ENCODE results near the gene FKBP9.

FKBP9 gene

GRCh38 chr7:33009734-33010133, 52.5 kb downstream of the FKBP9 start:
- DNase-seq (ENCODE audit: low spot score): no peak

DNA sequence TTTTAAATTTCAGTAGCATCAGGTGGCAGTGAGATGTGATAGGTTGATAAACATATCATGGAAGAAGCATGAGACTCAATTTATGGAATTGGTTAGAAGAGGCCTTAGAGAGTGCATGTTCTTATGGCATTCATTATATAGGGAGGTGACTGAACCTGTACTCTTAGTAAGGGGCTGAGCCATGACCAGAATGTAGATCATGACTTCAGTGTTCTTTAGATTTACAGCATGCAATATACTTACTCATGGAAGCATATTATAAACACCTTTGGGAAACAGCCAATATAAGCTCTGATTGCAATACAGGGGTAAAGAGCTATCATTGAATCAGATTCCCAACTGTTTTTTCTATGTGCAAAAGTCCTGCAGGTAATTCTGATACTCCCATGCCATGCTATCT, 55.1 kb downstream of the FKBP9 start:
- no peak for DNase-seq (ENCODE audit: low spot score)

- DNase-seq (ENCODE audit: low spot score): no peak
Observed at GRCh38 chr7:33024189-33024757, 67.0 kb downstream of the FKBP9 start.

DNA sequence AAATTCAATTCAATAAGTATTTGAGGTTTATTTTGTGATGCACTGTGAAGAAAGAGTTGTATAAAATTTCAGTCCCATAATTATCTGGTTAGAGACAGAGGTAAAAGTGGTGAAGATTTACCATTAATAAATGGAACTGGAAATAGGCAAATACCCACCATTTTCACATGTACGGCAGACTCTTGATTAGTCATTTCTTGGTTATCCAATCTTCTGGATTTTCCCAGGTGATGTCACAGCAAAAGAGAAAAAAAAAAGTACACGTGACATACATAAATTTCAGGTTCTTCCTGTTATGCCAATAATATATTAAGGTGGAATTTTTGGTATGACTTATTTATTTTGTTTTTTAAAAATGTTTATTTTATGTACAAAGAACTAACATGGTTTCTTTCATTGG, 78.5 kb downstream of the FKBP9 start:
- no peak for DNase-seq (ENCODE audit: low spot score)

- no peak for DNase-seq (ENCODE audit: low spot score)
Observed at GRCh38 chr7:33038639-33039038, 81.4 kb downstream of the FKBP9 start.

DNA sequence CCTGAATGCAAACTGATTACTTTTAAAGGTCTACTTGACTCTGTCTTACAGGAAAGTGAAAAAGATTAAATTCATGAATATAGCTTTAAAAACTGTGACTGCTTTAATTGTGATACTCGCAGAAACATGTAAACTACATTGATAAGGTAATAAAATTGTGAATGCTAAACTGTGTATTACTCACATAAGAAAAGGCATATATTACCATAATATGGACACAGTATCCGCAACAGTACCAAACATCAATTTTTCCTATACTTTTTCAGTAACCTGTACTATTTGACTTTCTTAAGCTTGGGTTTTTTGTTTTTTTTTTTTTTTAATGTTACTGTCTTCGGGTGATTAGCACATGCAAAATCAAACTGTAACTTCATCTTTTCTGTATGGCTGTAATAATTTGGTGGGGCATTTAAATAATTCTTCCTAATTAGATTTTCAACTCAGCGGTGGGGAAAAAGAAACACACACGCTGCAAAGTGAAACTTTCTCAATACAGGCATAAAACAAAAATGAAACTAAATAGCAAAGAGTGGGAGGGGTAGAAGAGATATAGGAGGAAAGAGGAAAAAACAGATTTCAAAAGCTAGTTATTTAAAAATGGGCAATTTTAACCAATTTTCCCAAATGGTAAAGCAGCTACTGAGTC, 82.1 kb downstream of the FKBP9 start:
- peak; percentile 26 for DNase-seq (ENCODE audit: low spot score)

DNA sequence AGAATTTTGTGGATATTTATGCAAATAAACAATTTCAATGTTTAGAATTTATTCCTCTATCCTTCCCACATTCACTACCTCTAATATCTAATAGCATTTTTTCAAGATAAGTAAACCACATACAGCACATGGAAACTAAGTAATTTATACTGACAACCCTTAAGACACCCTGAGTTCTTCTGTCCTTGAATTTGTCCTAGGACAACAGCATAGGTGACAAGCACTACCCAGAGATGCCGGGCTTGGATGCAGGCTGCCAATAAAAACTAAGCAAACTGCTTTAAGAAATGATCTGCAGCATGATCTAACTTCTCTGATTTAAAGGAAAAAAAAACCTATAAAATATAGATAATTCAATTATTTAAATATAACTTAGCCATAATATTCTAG, 82.7 kb downstream of the FKBP9 start:
- no peak for DNase-seq (ENCODE audit: low spot score)

DNA sequence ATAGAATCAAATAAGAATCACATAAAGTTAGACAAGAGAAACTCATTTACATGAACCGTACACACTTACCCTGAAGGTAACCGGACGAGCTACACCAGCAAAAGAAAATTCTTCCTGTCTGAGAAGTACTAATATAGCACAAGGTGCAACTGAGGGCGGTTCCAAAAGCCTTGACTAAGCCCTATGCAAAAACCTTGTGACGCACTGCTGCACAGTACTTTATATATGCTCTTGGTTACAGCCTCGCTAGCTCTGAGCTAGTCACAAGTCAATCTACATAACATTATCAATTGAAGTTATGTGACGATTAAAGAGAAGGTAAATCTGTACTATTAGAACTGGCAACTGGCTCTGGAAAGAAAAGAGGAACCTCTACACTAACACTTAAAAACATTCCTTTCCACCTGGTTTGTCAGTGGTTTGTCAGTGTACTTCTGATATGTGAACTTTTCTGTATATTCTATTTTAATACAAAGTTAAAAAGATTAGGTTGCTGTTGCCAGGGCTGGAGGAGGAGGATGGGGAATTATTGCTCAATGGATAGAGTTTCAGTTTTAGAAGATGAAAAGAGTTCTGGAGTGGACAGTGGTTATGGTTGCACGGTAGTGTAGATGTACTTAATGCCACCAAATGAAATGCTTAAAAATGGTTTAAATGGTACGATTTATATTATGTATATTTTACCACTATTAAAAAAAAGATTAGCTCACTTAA, 83.7 kb downstream of the FKBP9 start:
- DNase-seq (ENCODE audit: low spot score): peak; percentile 82

DNA sequence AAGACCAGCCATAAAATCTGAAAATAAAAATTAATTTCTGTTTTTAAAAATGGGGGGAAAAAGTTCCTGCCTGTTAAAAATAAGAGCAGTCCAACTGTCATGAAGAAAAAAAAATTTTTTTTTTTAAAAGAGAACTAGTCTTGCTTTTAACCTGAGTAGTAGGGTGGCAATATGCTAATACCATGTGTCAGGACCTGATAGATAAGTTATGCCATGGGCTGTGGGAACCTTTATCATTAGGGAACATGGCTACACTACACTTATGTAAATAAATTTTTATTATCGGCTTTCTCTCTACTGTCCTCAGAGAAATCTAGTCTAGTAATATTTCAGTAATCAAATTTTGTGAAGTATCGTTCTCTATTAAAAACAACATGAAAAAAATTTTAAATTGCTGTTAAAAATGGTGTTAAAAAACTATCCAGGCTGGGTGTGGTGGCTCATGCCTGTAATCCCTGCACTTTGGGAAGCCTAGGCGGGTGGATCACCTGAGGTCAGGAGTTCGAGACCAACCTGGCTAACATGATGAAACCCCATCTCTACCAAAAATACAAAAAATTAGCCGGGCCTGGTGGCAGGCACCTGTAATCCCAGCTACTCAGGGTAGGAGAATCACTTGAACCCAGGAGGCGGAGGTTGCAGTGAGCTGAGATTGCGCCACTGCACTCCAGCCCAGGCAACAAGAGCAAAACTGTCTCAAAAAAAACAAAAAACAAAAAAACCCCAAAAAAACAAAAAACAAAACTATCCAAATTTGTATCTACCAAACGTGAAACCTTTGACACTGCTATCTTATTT, 84.6 kb downstream of the FKBP9 start:
- no peak for DNase-seq (ENCODE audit: low spot score)

GRCh38 chr7:33043501-33044400, 86.5 kb downstream of the FKBP9 start:
- DNase-seq (ENCODE audit: low spot score): no peak

- DNase-seq (ENCODE audit: low spot score): no peak
Observed at GRCh38 chr7:33044401-33044718, 87.1 kb downstream of the FKBP9 start.

DNA sequence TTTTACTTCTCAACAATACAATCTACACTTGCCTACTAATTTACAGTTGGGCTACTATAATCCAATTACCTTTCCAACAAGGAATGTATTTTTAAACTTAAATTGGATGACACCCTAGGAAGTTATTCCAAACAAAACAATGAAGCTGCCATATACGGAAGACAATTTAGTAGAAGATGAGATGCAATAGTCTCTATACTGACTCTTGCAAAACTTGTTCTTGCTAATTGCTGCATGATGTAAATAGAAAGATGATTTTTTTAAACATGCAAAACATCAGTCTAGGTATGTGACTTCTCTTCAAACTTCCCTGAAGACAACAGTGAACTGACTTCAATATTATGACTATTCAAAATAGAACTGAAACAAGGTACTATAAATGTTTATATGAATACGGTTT, 87.7 kb downstream of the FKBP9 start:
- DNase-seq (ENCODE audit: low spot score): no peak

DNA sequence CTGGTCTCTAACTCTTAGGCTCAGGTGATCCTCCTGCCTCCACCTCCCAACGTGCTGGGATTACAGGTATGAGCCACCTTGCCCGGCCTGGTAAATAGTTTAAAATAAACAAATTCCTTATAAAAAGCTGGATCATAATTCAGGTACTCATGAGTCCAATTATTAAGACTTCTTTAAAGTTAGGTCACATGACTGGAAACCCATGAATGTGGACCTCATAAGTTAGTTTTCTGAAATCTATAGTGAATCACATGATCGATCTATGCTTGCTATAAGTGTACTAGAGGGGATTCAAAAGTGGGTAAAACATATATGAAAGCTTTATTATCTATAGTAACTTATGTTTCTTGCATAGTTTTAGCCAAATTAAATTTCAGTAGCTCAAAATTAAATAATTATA, 91.0 kb downstream of the FKBP9 start:
- DNase-seq (ENCODE audit: low spot score): no peak

DNA sequence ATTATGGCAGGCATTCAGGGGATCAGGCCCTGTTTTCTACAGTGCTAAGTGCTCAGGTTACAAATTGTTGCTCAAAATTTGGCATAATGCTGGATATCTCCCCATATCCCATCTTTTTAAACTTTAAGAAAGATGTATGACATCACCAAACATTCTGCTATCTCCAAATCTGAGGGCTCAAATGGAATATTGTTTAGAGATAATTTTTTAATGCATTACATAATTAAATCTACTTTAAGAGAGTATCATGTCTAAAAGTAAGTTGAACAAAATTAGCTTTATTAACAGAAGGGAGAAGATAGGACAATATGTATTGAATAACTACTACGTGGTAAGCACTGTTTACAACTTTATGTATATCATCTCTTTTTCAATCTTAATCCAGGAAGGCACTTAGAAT, 91.5 kb downstream of the FKBP9 start:
- no peak for DNase-seq (ENCODE audit: low spot score)

DNA sequence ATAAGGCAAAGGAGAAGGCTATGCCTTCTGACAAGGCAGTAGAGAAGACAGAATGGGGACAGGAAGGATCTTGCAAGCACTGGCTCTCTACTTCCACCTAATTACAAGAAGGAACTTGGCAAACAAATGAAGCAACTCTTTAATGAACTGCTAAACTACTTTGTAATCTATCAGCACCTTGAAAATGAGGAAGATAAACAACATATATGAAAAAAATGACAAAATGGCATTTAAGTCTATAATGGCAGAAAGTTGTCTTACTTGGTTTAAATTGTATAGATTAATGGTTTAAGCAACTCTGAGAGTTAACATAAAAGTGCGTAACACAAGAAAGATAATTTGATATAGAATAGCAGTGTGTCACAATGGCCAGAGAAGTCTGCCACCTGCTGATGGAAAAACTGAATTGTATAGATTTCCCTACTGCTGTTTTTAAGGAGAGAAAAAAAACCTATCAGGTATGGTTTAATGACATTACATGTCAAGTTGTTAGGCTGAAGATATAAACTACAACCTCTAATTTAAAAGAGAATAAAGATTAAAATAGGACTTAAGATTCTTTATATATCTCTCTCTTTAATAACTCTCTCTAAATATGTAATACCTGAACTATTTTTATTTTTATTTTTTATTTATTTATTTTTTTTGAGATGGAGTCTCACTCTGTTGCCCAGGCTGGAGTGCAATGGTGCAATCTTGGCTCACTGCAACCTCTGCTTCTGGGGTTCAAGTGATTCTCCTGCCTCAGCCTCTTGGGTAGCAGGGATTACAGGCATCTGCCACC, 93.5 kb downstream of the FKBP9 start:
- DNase-seq (ENCODE audit: low spot score): peak; percentile 65

DNA sequence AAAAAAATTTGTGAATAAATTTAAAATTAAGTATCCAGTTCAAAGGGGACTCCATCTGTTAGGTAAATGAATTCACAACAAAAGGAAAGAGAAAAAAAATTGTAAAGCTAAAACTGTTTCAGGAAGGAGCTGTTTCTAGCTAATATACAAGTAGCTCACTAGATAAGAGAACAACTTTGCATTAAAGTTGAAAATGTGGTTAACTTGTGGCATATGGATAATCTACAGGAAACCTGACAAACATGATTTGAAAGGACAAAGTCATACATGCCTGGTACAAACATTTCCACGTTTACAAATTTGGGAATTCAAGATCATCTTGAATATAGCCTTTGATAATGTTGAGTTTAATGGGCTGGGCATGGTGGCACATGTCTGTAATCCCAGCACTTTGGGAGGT, 96.5 kb downstream of the FKBP9 start:
- DNase-seq (ENCODE audit: low spot score): no peak

- peak; percentile 58 for DNase-seq (ENCODE audit: low spot score)
Observed at GRCh38 chr7:33054261-33054964, 97.2 kb downstream of the FKBP9 start.

DNA sequence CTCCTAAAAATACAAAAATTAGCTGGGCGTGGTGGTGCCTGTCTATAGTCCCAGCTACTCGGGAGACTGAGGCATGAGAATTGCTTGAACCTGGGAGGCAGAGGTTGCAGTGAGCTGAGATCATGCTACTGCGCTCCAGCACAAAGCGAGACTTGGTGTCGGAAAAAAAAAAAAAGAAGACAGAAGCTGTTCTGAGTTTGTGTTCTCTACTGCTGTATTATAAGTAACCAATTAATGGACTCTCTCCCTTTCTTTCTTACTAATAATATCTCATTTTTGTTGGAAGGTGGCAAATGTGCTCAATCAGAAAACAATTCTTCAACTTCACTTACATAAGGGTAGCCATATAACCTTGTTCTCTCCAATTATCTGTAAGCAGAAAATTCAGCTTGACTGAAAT, 97.9 kb downstream of the FKBP9 start:
- DNase-seq (ENCODE audit: low spot score): no peak
